HepG2 (cell line): ENCODE results near the gene L3MBTL1. TPM values are rescaled to one million over a fixed set of nuclear protein-coding genes. Genes with fewer than 3 reads are reported as not detected.

Source experiments
- CENPX ChIP-seq: sonication (generic); formaldehyde crosslinking; IDR thresholded peaks from 2 replicates; pipeline ENCODE4 v1.9.0; 2021; ENCODE audit warnings: mild to moderate bottlenecking, missing genetic modification reagents, moderate library complexity
- FOXK1 ChIP-seq: sonication (generic); formaldehyde crosslinking; IDR thresholded peaks from 2 replicates; pipeline ENCODE4 v1.4.0; 2020; ENCODE audit warnings: low read depth, missing genetic modification reagents, borderline replicate concordance
- RELA ChIP-seq: sonication (generic); formaldehyde crosslinking; IDR thresholded peaks from 2 replicates; pipeline ENCODE4 v1.4.0; 2020; ENCODE audit warnings: missing genetic modification reagents
- ZFP36L1 ChIP-seq: sonication (generic); formaldehyde crosslinking; IDR thresholded peaks from 2 replicates; pipeline ENCODE4 v1.8.0; 2022; ENCODE audit warnings: mild to moderate bottlenecking, missing genetic modification reagents, moderate library complexity
- ZNF776 ChIP-seq: sonication (generic); formaldehyde crosslinking; IDR thresholded peaks from 2 replicates; pipeline ENCODE4 v1.4.0; 2020; ENCODE audit warnings: mild to moderate bottlenecking, missing genetic modification reagents
- ZNF782 ChIP-seq: sonication (generic); formaldehyde crosslinking; IDR thresholded peaks from 2 replicates; pipeline ENCODE4 v1.4.0; 2020; ENCODE audit warnings: missing genetic modification reagents, mild to moderate bottlenecking, borderline replicate concordance
- ZNF839 ChIP-seq: sonication (generic); formaldehyde crosslinking; IDR thresholded peaks from 2 replicates; pipeline ENCODE4 v1.4.0; 2020; ENCODE audit warnings: missing genetic modification reagents, mild to moderate bottlenecking, borderline replicate concordance
- polyA plus RNA-seq, 8 experiments: library from polyadenylated mRNA; depleted of rRNA in 3 of 8; stranded (reverse) in 7 of 8; unstranded in 1 of 8; fragments of >200 nt; fragmentation: Illumina TruSeq in 4 of 8; extraction: Trizol in 4 of 8; gene quantifications; 2 replicates each; pipeline versions ENCODE4 v1.2.1 to v1.2.3, GENCODE V29; 2011 to 2016; ENCODE audit warnings: low read depth in 4 of 8, missing spikeins in 1 of 8, mixed read lengths in 1 of 8; ENCODE audit not compliant: insufficient read depth in 1 of 8
- total RNA-seq, 5 experiments: library from RNA; depleted of rRNA; stranded (reverse); fragments of >200 nt; fragmentation: Illumina TruSeq; extraction: Trizol; gene quantifications; 2 replicates each; pipeline ENCODE4 v1.2.3, GENCODE V29; 2016; ENCODE audit warnings: low read depth in 1 of 5
- TF ChIP-seq, protein P1 (sequence below): sonication (generic); formaldehyde crosslinking; IDR thresholded peaks from 2 replicates; pipeline ENCODE4 v1.4.0; 2020; ENCODE audit warnings: mild to moderate bottlenecking, missing genetic modification reagents, borderline replicate concordance
- TF ChIP-seq, protein P2 (sequence below): sonication (generic); formaldehyde crosslinking; IDR thresholded peaks from one replicate; pipeline ENCODE4 v1.5.1; 2020; ENCODE audit warnings: mild to moderate bottlenecking, missing genetic modification reagents; ENCODE audit errors: not compliant biosample characterization
- TF ChIP-seq, protein P3 (sequence below): sonication (generic); formaldehyde crosslinking; IDR thresholded peaks from 2 replicates; pipeline ENCODE4 v1.8.0; 2022; ENCODE audit warnings: mild to moderate bottlenecking, missing genetic modification reagents
- TF ChIP-seq, protein P4 (sequence below): sonication (generic); formaldehyde crosslinking; IDR thresholded peaks from 2 replicates; pipeline ENCODE4 v1.5.1; 2020; ENCODE audit warnings: mild to moderate bottlenecking, moderate library complexity, missing genetic modification reagents

Gene L3MBTL1
- total and polyA plus RNA-seq, 2 of the 13 experiments (the other 11 are each of a cell fraction or from before 2014, with no cell fraction given): 9.0 to 17.8 TPM

DNA sequence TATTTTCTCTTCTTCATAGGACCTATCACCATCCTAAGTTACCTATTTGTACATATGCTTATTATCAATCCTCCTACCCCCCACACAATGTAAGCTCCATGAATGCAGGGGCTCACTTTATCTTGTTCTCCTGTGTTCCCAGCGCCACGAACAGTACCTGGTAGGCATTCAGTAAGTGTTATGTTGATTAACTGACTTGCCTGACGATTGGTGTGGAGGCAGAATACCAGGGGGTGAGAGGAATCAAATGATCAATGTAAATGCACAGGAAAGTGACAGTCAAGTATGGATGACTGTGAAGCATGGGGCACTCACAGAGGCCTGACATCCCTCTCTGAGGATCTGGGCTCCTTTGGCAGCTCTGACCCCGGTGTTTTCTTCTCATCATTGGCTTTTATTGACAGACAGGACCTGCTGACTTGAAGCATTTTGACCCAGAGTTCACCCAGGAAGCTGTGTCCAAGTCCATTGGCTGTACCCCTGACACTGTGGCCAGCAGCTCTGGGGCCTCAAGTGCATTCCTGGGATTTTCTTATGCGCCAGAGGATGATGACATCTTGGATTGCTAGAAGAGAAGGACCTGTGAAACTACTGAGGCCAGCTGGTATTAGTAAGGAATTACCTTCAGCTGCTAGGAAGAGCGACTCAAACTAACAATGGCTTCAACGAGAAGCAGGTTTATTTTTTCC is 77.1 kb downstream of the L3MBTL1 start (continued):
- TF ChIP-seq, protein P1, sequence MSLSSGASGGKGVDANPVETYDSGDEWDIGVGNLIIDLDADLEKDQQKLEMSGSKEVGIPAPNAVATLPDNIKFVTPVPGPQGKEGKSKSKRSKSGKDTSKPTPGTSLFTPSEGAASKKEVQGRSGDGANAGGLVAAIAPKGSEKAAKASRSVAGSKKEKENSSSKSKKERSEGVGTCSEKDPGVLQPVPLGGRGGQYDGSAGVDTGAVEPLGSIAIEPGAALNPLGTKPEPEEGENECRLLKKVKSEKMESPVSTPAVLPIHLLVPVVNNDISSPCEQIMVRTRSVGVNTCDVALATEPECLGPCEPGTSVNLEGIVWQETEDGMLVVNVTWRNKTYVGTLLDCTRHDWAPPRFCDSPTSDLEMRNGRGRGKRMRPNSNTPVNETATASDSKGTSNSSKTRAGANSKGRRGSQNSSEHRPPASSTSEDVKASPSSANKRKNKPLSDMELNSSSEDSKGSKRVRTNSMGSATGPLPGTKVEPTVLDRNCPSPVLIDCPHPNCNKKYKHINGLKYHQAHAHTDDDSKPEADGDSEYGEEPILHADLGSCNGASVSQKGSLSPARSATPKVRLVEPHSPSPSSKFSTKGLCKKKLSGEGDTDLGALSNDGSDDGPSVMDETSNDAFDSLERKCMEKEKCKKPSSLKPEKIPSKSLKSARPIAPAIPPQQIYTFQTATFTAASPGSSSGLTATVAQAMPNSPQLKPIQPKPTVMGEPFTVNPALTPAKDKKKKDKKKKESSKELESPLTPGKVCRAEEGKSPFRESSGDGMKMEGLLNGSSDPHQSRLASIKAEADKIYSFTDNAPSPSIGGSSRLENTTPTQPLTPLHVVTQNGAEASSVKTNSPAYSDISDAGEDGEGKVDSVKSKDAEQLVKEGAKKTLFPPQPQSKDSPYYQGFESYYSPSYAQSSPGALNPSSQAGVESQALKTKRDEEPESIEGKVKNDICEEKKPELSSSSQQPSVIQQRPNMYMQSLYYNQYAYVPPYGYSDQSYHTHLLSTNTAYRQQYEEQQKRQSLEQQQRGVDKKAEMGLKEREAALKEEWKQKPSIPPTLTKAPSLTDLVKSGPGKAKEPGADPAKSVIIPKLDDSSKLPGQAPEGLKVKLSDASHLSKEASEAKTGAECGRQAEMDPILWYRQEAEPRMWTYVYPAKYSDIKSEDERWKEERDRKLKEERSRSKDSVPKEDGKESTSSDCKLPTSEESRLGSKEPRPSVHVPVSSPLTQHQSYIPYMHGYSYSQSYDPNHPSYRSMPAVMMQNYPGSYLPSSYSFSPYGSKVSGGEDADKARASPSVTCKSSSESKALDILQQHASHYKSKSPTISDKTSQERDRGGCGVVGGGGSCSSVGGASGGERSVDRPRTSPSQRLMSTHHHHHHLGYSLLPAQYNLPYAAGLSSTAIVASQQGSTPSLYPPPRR: no peak
- no peak for TF ChIP-seq ZNF839 (CRISPR knock-in tag)
- no peak for TF ChIP-seq CENPX
- TF ChIP-seq, protein P2, sequence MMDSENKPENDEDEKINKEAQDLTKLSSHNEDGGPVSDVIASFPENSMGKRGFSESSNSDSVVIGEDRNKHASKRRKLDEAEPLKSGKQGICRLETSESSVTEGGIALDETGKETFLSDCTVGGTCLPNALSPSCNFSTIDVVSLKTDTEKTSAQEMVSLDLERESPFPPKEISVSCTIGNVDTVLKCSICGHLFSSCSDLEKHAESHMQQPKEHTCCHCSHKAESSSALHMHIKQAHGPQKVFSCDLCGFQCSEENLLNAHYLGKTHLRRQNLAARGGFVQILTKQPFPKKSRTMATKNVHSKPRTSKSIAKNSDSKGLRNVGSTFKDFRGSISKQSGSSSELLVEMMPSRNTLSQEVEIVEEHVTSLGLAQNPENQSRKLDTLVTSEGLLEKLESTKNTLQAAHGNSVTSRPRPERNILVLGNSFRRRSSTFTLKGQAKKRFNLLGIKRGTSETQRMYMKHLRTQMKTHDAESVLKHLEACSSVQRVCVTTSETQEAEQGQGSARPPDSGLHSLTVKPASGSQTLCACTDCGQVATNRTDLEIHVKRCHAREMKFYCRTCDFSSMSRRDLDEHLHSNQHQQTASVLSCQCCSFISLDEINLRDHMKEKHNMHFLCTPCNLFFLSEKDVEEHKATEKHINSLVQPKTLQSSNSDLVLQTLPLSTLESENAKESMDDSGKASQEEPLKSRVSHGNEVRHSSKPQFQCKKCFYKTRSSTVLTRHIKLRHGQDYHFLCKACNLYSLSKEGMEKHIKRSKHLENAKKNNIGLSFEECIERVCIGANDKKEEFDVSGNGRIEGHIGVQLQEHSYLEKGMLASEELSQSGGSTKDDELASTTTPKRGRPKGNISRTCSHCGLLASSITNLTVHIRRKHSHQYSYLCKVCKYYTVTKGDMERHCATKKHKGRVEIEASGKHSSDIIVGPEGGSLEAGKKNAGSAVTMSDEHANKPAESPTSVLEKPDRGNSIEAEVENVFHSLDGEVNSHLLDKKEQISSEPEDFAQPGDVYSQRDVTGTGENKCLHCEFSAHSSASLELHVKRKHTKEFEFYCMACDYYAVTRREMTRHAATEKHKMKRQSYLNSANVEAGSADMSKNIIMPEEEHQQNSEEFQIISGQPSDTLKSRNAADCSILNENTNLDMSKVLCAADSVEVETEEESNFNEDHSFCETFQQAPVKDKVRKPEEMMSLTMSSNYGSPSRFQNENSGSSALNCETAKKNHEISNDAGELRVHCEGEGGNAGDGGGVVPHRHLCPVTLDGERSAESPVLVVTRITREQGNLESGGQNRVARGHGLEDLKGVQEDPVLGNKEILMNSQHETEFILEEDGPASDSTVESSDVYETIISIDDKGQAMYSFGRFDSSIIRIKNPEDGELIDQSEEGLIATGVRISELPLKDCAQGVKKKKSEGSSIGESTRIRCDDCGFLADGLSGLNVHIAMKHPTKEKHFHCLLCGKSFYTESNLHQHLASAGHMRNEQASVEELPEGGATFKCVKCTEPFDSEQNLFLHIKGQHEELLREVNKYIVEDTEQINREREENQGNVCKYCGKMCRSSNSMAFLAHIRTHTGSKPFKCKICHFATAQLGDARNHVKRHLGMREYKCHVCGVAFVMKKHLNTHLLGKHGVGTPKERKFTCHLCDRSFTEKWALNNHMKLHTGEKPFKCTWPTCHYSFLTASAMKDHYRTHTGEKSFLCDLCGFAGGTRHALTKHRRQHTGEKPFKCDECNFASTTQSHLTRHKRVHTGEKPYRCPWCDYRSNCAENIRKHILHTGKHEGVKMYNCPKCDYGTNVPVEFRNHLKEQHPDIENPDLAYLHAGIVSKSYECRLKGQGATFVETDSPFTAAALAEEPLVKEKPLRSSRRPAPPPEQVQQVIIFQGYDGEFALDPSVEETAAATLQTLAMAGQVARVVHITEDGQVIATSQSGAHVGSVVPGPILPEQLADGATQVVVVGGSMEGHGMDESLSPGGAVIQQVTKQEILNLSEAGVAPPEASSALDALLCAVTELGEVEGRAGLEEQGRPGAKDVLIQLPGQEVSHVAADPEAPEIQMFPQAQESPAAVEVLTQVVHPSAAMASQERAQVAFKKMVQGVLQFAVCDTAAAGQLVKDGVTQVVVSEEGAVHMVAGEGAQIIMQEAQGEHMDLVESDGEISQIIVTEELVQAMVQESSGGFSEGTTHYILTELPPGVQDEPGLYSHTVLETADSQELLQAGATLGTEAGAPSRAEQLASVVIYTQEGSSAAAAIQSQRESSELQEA: no peak
- TF ChIP-seq, protein P3, sequence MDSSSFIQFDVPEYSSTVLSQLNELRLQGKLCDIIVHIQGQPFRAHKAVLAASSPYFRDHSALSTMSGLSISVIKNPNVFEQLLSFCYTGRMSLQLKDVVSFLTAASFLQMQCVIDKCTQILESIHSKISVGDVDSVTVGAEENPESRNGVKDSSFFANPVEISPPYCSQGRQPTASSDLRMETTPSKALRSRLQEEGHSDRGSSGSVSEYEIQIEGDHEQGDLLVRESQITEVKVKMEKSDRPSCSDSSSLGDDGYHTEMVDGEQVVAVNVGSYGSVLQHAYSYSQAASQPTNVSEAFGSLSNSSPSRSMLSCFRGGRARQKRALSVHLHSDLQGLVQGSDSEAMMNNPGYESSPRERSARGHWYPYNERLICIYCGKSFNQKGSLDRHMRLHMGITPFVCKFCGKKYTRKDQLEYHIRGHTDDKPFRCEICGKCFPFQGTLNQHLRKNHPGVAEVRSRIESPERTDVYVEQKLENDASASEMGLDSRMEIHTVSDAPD (CRISPR knock-in tag): no peak
- TF ChIP-seq FOXK1 (CRISPR knock-in tag): no peak
- TF ChIP-seq ZNF782 (CRISPR knock-in tag): no peak
- TF ChIP-seq, protein P4, sequence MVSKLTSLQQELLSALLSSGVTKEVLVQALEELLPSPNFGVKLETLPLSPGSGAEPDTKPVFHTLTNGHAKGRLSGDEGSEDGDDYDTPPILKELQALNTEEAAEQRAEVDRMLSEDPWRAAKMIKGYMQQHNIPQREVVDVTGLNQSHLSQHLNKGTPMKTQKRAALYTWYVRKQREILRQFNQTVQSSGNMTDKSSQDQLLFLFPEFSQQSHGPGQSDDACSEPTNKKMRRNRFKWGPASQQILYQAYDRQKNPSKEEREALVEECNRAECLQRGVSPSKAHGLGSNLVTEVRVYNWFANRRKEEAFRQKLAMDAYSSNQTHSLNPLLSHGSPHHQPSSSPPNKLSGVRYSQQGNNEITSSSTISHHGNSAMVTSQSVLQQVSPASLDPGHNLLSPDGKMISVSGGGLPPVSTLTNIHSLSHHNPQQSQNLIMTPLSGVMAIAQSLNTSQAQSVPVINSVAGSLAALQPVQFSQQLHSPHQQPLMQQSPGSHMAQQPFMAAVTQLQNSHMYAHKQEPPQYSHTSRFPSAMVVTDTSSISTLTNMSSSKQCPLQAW: 0 out of 2 replicates have a peak, but pooled peaks have one; percentile 9
- TF ChIP-seq ZFP36L1 (CRISPR knock-in tag): peak; percentile 64; the same call in 1 of the 2 replicates
- TF ChIP-seq RELA (CRISPR knock-in tag): no peak
- TF ChIP-seq ZNF776: no peak
